A549 (cell line): ENCODE results near the gene RNF123.
"Not testable (repeated sequence)": the region's sequence is repeated elsewhere in the genome, so short reads cannot be mapped to it uniquely, and the experiment has no call there.

Experiments
- BHLHE40 ChIP-seq: IDR thresholded peaks from 2 replicates; pipeline ENCODE4 v1.6.1; 2012; ENCODE audit warnings: low read depth, low read length, inconsistent platforms
- EP300 ChIP-seq, 2 experiments: fragments of >200 bp; sonication (Bioruptor Twin); formaldehyde crosslinking; IDR thresholded peaks; 2 replicates in 1 of 2; 3 replicates in 1 of 2; pipeline ENCODE4 v1.6.1; 2016 to 2017
- HDAC2 ChIP-seq: fragments of 200-600 bp; sonication (generic); IDR thresholded peaks from 2 replicates; pipeline ENCODE4 v1.6.1; 2016
- HOXB5 ChIP-seq: fragments of 250-450 bp; sonication (Bioruptor Pico); IDR thresholded peaks from 2 replicates; pipeline ENCODE4 v1.5.0; 2020; ENCODE audit warnings: mild to moderate bottlenecking, moderate library complexity
- MAFK ChIP-seq: fragments of 450-650 bp; IDR thresholded peaks from 2 replicates; pipeline ENCODE4 v1.6.1; 2014; ENCODE audit not compliant: partially characterized antibody
- POLR2A ChIP-seq: IDR thresholded peaks from 2 replicates; pipeline ENCODE4 v1.6.1; 2012; ENCODE audit warnings: mild to moderate bottlenecking, low read length
- RCOR1 ChIP-seq: fragments of 150-350 bp; IDR thresholded peaks from 2 replicates; pipeline ENCODE4 v1.6.1; 2014; ENCODE audit warnings: antibody characterized with exemption, low read length, low read depth
- TF ChIP-seq, protein P1 (sequence below): fragments of >200 bp; sonication (Bioruptor Twin); formaldehyde crosslinking; IDR thresholded peaks from 3 replicates; pipeline ENCODE4 v1.5.1; 2016
- TF ChIP-seq, protein P2 (sequence below): IDR thresholded peaks from 2 replicates; pipeline ENCODE4 v1.6.1; 2012
- TF ChIP-seq, protein P3 (sequence below): fragments of 200-600 bp; sonication (generic); IDR thresholded peaks from 2 replicates; pipeline ENCODE4 v1.6.1; 2016; ENCODE audit warnings: antibody characterized with exemption, mild to moderate bottlenecking, moderate library complexity
- TF ChIP-seq, protein P4 (sequence below): IDR thresholded peaks from 2 replicates; pipeline ENCODE4 v1.6.1; 2012; ENCODE audit warnings: low read depth, borderline replicate concordance

DNA sequence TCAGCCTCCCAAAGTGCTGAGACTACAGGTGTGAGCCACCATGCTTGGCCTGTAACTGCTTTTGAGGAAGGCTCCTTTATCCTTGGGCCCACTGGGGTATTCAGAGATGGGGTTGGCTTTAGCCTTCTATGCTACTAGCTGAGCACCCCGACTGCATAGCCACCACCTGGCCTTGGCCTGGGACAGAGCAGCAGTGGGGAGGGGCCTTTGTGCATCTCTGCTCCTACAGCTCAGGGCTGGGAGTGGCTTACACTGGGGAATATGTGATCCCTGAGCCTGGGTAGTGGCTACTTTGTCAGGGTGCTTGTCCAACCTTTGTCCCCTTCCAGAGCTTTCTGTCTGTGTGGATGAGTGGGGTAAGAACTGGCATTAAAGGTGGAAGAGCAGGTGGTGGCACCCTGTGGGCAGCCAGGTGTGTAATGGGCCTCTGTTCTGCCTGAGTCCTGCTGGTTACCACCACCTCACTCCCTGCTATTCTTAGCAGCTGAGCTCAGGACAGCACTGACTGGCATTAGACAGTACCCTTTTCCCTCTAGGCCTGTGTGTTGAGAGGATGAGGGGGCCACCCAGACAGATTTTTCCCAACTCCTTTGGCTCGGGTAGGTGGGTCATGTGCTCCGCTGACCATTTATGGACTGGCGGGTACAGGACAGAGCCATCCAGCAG is 6.1 kb downstream of the RNF123 start:
- TF ChIP-seq HDAC2; BHLHE40; EP300 (IDR thresholded peaks at IDR 0.05); MAFK; POLR2A; RCOR1; HOXB5 (CRISPR knock-in tag): not testable (repeated sequence)
- TF ChIP-seq, protein P1, sequence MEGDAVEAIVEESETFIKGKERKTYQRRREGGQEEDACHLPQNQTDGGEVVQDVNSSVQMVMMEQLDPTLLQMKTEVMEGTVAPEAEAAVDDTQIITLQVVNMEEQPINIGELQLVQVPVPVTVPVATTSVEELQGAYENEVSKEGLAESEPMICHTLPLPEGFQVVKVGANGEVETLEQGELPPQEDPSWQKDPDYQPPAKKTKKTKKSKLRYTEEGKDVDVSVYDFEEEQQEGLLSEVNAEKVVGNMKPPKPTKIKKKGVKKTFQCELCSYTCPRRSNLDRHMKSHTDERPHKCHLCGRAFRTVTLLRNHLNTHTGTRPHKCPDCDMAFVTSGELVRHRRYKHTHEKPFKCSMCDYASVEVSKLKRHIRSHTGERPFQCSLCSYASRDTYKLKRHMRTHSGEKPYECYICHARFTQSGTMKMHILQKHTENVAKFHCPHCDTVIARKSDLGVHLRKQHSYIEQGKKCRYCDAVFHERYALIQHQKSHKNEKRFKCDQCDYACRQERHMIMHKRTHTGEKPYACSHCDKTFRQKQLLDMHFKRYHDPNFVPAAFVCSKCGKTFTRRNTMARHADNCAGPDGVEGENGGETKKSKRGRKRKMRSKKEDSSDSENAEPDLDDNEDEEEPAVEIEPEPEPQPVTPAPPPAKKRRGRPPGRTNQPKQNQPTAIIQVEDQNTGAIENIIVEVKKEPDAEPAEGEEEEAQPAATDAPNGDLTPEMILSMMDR, result not testable (repeated sequence)
- TF ChIP-seq, protein P2, sequence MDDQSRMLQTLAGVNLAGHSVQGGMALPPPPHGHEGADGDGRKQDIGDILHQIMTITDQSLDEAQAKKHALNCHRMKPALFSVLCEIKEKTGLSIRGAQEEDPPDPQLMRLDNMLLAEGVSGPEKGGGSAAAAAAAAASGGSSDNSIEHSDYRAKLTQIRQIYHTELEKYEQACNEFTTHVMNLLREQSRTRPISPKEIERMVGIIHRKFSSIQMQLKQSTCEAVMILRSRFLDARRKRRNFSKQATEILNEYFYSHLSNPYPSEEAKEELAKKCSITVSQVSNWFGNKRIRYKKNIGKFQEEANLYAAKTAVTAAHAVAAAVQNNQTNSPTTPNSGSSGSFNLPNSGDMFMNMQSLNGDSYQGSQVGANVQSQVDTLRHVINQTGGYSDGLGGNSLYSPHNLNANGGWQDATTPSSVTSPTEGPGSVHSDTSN, result not testable (repeated sequence)
- TF ChIP-seq, protein P3, sequence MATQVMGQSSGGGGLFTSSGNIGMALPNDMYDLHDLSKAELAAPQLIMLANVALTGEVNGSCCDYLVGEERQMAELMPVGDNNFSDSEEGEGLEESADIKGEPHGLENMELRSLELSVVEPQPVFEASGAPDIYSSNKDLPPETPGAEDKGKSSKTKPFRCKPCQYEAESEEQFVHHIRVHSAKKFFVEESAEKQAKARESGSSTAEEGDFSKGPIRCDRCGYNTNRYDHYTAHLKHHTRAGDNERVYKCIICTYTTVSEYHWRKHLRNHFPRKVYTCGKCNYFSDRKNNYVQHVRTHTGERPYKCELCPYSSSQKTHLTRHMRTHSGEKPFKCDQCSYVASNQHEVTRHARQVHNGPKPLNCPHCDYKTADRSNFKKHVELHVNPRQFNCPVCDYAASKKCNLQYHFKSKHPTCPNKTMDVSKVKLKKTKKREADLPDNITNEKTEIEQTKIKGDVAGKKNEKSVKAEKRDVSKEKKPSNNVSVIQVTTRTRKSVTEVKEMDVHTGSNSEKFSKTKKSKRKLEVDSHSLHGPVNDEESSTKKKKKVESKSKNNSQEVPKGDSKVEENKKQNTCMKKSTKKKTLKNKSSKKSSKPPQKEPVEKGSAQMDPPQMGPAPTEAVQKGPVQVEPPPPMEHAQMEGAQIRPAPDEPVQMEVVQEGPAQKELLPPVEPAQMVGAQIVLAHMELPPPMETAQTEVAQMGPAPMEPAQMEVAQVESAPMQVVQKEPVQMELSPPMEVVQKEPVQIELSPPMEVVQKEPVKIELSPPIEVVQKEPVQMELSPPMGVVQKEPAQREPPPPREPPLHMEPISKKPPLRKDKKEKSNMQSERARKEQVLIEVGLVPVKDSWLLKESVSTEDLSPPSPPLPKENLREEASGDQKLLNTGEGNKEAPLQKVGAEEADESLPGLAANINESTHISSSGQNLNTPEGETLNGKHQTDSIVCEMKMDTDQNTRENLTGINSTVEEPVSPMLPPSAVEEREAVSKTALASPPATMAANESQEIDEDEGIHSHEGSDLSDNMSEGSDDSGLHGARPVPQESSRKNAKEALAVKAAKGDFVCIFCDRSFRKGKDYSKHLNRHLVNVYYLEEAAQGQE, result not testable (repeated sequence)
- TF ChIP-seq, protein P4, sequence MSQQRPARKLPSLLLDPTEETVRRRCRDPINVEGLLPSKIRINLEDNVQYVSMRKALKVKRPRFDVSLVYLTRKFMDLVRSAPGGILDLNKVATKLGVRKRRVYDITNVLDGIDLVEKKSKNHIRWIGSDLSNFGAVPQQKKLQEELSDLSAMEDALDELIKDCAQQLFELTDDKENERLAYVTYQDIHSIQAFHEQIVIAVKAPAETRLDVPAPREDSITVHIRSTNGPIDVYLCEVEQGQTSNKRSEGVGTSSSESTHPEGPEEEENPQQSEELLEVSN, result not testable (repeated sequence)
